OCI-LY7 (cell line): ENCODE data around the gene MEP1A. TPM values are rescaled to one million over a fixed set of nuclear protein-coding genes. Genes with fewer than 3 reads are reported as not detected.

Experiments used
- BruUV-seq: library from RNA; stranded (reverse); fragments of 400-500 nt; replicated peaks from 2 replicates; lab custom pipeline; 2021; lab: Mats Ljungman, UMichigan
- CTCF ChIA-PET: fragments of 300-600 bp; sonication (Branson Sonifier 250); formaldehyde crosslinking; loops from one replicate; lab custom pipeline; 2022; ENCODE audit warnings: antibody characterized with exemption; ENCODE audit not compliant: unreplicated experiment; lab: Charles Lee
- POLR2A ChIA-PET: fragments of 300-600 bp; sonication (Branson Sonifier 250); formaldehyde crosslinking; loops from one replicate; lab custom pipeline; 2022; ENCODE audit warnings: antibody characterized with exemption; lab: Charles Lee
- DNase-seq: peaks from one replicate; pipeline ENCODE4 v3.0.0-alpha.2; 2015; ENCODE audit warnings: low spot score
- H2AFZ ChIP-seq: fragments of 200-600 bp; sonication (generic), shearing (Covaris generic); 2 replicates; pipeline ENCODE4 v1.6.1; 2014; ENCODE audit warnings: mild to moderate bottlenecking, antibody characterized with exemption, low read length, moderate library complexity
- H3K27ac ChIP-seq: fragments of 200-600 bp; sonication (generic); 2 replicates; pipeline ENCODE4 v1.5.1; 2014; ENCODE audit warnings: mixed run types, low read depth, mild to moderate bottlenecking, moderate library complexity, low read length, inconsistent platforms; ENCODE audit not compliant: poor library complexity, severe bottlenecking
- H3K36me3 ChIP-seq: fragments of 200-600 bp; sonication (generic); 2 replicates; pipeline ENCODE4 v1.6.1; 2014; ENCODE audit warnings: mild to moderate bottlenecking, antibody characterized with exemption, low read length, moderate library complexity, mixed read lengths; ENCODE audit not compliant: insufficient read depth
- H3K4me1 ChIP-seq: fragments of 200-600 bp; sonication (generic); 2 replicates; pipeline ENCODE4 v1.5.1; 2014; ENCODE audit warnings: mild to moderate bottlenecking, low read length; ENCODE audit not compliant: insufficient read depth, poor library complexity, severe bottlenecking
- H3K4me2 ChIP-seq: fragments of 200-600 bp; sonication (generic); 2 replicates; pipeline ENCODE4 v1.6.1; 2014; ENCODE audit warnings: mild to moderate bottlenecking, low read length
- H3K4me3 ChIP-seq: fragments of 200-600 bp; sonication (generic); 2 replicates; pipeline ENCODE4 v1.5.1; 2014; ENCODE audit warnings: mild to moderate bottlenecking, low read depth, low read length; ENCODE audit not compliant: poor library complexity, severe bottlenecking
- H3K79me2 ChIP-seq: fragments of 200-600 bp; sonication (generic); 2 replicates; pipeline ENCODE4 v1.6.1; 2016; ENCODE audit warnings: low read depth, mild to moderate bottlenecking, low read length, moderate library complexity, mixed read lengths; ENCODE audit not compliant: insufficient read depth
- H3K9me2 ChIP-seq: fragments of 200-600 bp; sonication (generic); 2 replicates; pipeline ENCODE4 v1.6.1; 2016; ENCODE audit warnings: mild to moderate bottlenecking, low read length, mixed read lengths; ENCODE audit not compliant: insufficient read depth
- H3K9me3 ChIP-seq: fragments of 200-600 bp; sonication (generic); 2 replicates; pipeline ENCODE4 v1.6.1; 2014; ENCODE audit warnings: mild to moderate bottlenecking, mixed run types, low read length, mixed read lengths
- H4K20me1 ChIP-seq: fragments of 200-600 bp; sonication (generic); 2 replicates; pipeline ENCODE4 v1.6.1; 2014; ENCODE audit warnings: mild to moderate bottlenecking, antibody characterized with exemption, low read length, moderate library complexity, mixed read lengths; ENCODE audit not compliant: insufficient read depth
- CTCF ChIP-seq: fragments of 200-600 bp; sonication (generic); conservative IDR thresholded peaks from 2 replicates; pipeline ENCODE4 v1.5.1; 2014; ENCODE audit warnings: mild to moderate bottlenecking, antibody characterized with exemption, low read length, moderate library complexity, mixed read lengths
- EZH2phosphoT487 ChIP-seq: fragments of 200-600 bp; sonication (generic); IDR thresholded peaks from 2 replicates; pipeline ENCODE4 v1.6.1; 2018; ENCODE audit warnings: low read depth, borderline replicate concordance, mild to moderate bottlenecking, mixed run types, antibody characterized with exemption, low read length, moderate library complexity, mixed read lengths
- intact Hi-C: fragments of 100-400 bp; cut with micrococcal nuclease; formaldehyde crosslinking; loops from one replicate; pipeline ENCODE4 v1.10.0; 2022; ENCODE audit not compliant: unreplicated experiment
- total RNA-seq, 2 experiments: library from RNA; depleted of rRNA in 1 of 2; stranded (reverse); fragments of >200 nt in 1 of 2; shearing (Covaris generic) in 1 of 2; gene quantifications; 2 replicates each; pipeline ENCODE4 v1.2.3, GENCODE V29; 2014 to 2022

The MEP1A gene
- total RNA-seq, 2 experiments from 2014 or later: not detected

DNA sequence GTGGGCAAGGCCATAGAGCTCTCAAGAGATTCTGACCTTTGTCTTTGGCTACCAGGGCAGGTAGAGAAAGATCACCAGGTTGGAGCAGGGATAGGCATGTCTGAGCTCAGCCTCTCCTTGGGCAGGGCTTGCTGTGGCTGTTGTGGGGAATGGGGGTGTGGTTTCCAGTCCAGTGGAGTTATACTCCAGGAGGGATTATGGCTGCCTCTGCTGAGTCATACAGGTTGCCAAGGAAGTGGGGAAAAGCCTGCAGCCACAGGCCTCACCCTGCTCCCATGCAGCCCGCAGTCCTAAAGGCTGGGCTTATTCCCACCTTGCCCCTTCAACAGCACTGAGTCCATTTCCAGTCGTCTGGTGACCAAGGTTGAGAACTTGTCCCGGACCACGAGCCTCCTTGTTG lies 21.9 kb downstream of the MEP1A start:
- Histone ChIP-seq H3K4me2 (no peak overlapping the region), H3K9me2 (no peaks in the 10 kb centered on the region), H3K4me3 (no peak overlapping the region), H3K79me2 (no peaks in the 10 kb centered on the region), H3K36me3 (no peaks in the 10 kb centered on the region), H3K4me1 (no peaks in the 10 kb centered on the region), H4K20me1 (no peaks in the 10 kb centered on the region), H2AFZ (no peak overlapping the region), H3K27ac (no peak overlapping the region), H3K9me3 (no peaks in the 10 kb centered on the region)
- ChIA-PET CTCF (no interaction called here), POLR2A (interaction anchor here (0.8 kb wide), 1 partner anchor 25 kb away, joined by 4 read pairs; no protein-coding TSS in a partner anchor)
- no peak for DNase-seq
- intact Hi-C loops: no loop called here
- no peak for TF ChIP-seq EZH2phosphoT487
- no peak for TF ChIP-seq CTCF
- no TSS peak for BruUV-seq

GRCh38 chr6:46816626-46817025 lies 23.4 kb downstream of the MEP1A start:
- intact Hi-C loops: no loop called here
- Histone ChIP-seq H3K4me3 (no peak overlapping the region), H4K20me1 (no peaks in the 10 kb centered on the region), H3K4me2 (no peak overlapping the region), H3K27ac (no peak overlapping the region), H2AFZ (no peak overlapping the region), H3K9me2 (no peaks in the 10 kb centered on the region), H3K36me3 (no peaks in the 10 kb centered on the region), H3K79me2 (no peaks in the 10 kb centered on the region), H3K4me1 (no peaks in the 10 kb centered on the region), H3K9me3 (no peaks in the 10 kb centered on the region)
- TF ChIP-seq EZH2phosphoT487 (no peak), CTCF (no peak)
- BruUV-seq: no TSS peak
- DNase-seq: no peak
- CTCF ChIA-PET: no interaction called here
- POLR2A ChIA-PET: no interaction called here

GRCh38 chr6:46819561-46819960 lies 26.4 kb downstream of the MEP1A start:
- Histone ChIP-seq H3K9me2 (no peaks in the 10 kb centered on the region), H3K9me3 (no peaks in the 10 kb centered on the region), H3K79me2 (no peaks in the 10 kb centered on the region), H3K4me2 (no peak overlapping the region), H2AFZ (no peak overlapping the region), H3K4me1 (no peaks in the 10 kb centered on the region), H3K36me3 (no peaks in the 10 kb centered on the region), H3K4me3 (no peak overlapping the region), H3K27ac (no peak overlapping the region), H4K20me1 (no peaks in the 10 kb centered on the region)
- no TSS peak for BruUV-seq
- ChIA-PET CTCF (no interaction called here), POLR2A (interaction anchor here (0.6 kb wide), 1 partner anchor 103 kb away, joined by 3 read pairs; no protein-coding TSS in a partner anchor)
- TF ChIP-seq EZH2phosphoT487 (no peak), CTCF (no peak)
- DNase-seq: no peak
- intact Hi-C loops: no loop called here
